ACC112 (cell line): ENCODE measurements around the gene TMPRSS11A.
A peak's percentile ranks its signal among the peaks of the same experiment; 100 is the strongest.

Experiments used
- H2AFZ ChIP-seq: fragments of 200-600 bp; sonication (generic); one replicate; pipeline ENCODE4 v1.6.0; 2017; ENCODE audit warnings: antibody characterized with exemption, low read length; ENCODE audit not compliant: unreplicated experiment
- H3K27ac ChIP-seq: fragments of 200-600 bp; sonication (generic); 2 replicates; pipeline ENCODE4 v1.5.1; 2014; ENCODE audit warnings: low read depth, mild to moderate bottlenecking, antibody characterized with exemption, low read length, moderate library complexity
- H3K27me3 ChIP-seq: fragments of 200-600 bp; sonication (generic); 2 replicates; pipeline ENCODE4 v1.6.1; 2014; ENCODE audit warnings: mild to moderate bottlenecking, antibody characterized with exemption, low read length, moderate library complexity, mixed read lengths; ENCODE audit not compliant: insufficient read depth
- H3K36me3 ChIP-seq: fragments of 200-600 bp; sonication (generic); 2 replicates; pipeline ENCODE4 v1.6.1; 2016; ENCODE audit warnings: mild to moderate bottlenecking, antibody characterized with exemption, low read length, moderate library complexity, mixed read lengths; ENCODE audit not compliant: insufficient read depth
- H3K4me1 ChIP-seq: fragments of 200-600 bp; sonication (generic); one replicate; pipeline ENCODE4 v1.6.1; 2016; ENCODE audit warnings: low read length, mixed read lengths; ENCODE audit not compliant: insufficient read depth, unreplicated experiment, control insufficient read depth
- H3K4me3 ChIP-seq: fragments of 200-600 bp; sonication (generic); 2 replicates; pipeline ENCODE4 v1.5.1; 2014; ENCODE audit warnings: mild to moderate bottlenecking, low read depth, low read length
- H3K79me2 ChIP-seq: fragments of 200-600 bp; sonication (generic); one replicate; pipeline ENCODE4 v1.6.0; 2016; ENCODE audit warnings: low read length; ENCODE audit not compliant: control insufficient read depth, unreplicated experiment, insufficient read depth

TMPRSS11A gene

GRCh38 chr4:67963356-67963755, at the start of gene TMPRSS11A:
TMPRSS11A (minus strand) TSS chr4:67963493; CDS start chr4:67963393, 100 bp downstream.
- Histone ChIP-seq H3K4me1 (no peaks in the 10 kb centered on the region), H3K79me2 (no peaks in the 10 kb centered on the region), H3K27me3 (peaks cover 23% of the 10 kb centered on the region), H3K36me3 (no peaks in the 10 kb centered on the region), H3K4me3 (no peak within 1 kb of the TSS), H3K27ac (no peak within 1 kb of the TSS), H2AFZ (no peak within 1 kb of the TSS)

- no peaks in the 10 kb centered on the region for H3K36me3 ChIP-seq
- H3K27me3 ChIP-seq: peaks cover 20% of the 10 kb centered on the region
- H3K27ac ChIP-seq: no peak overlapping the region
- H3K79me2 ChIP-seq: no peaks in the 10 kb centered on the region
- H2AFZ ChIP-seq: no peak overlapping the region
- H3K4me3 ChIP-seq: no peak overlapping the region
- no peaks in the 10 kb centered on the region for H3K4me1 ChIP-seq
Measured at GRCh38 chr4:68011684-68012083, 48.4 kb upstream of the TMPRSS11A start.

GRCh38 chr4:68002906-68003305, 39.6 kb upstream of the TMPRSS11A start:
- no peak overlapping the region for H3K4me3 ChIP-seq
- no peak overlapping the region for H2AFZ ChIP-seq
- no peaks in the 10 kb centered on the region for H3K4me1 ChIP-seq
- peaks cover 13% of the 10 kb centered on the region; the same call in 1 of the 2 replicates for H3K27me3 ChIP-seq
- no peaks in the 10 kb centered on the region for H3K79me2 ChIP-seq
- H3K36me3 ChIP-seq: no peaks in the 10 kb centered on the region
- no peak overlapping the region for H3K27ac ChIP-seq

- no peaks in the 10 kb centered on the region for H3K79me2 ChIP-seq
- no peak overlapping the region for H3K4me3 ChIP-seq
- H3K27ac ChIP-seq: no peak overlapping the region
- no peak overlapping the region for H2AFZ ChIP-seq
- no peaks in the 10 kb centered on the region for H3K36me3 ChIP-seq
- H3K27me3 ChIP-seq: peaks cover 73% of the 10 kb centered on the region
- H3K4me1 ChIP-seq: no peaks in the 10 kb centered on the region
Measured at GRCh38 chr4:67996127-67996526, 32.8 kb upstream of the TMPRSS11A start.

- H3K36me3 ChIP-seq: no peaks in the 10 kb centered on the region
- no peaks in the 10 kb centered on the region for H3K79me2 ChIP-seq
- H2AFZ ChIP-seq: no peak overlapping the region
- H3K4me1 ChIP-seq: peaks cover 4% of the 10 kb centered on the region
- peaks cover 57% of the 10 kb centered on the region for H3K27me3 ChIP-seq
- 0 out of 2 replicates have a peak overlapping the region, but pooled peaks have one; percentile 19 for H3K27ac ChIP-seq
- no peak overlapping the region for H3K4me3 ChIP-seq
Measured at GRCh38 chr4:67988991-67989390, 25.7 kb upstream of the TMPRSS11A start.

GRCh38 chr4:67983333-67983732, 20.0 kb upstream of the TMPRSS11A start:
- Histone ChIP-seq H3K4me3 (no peak overlapping the region), H3K27ac (no peak overlapping the region), H3K36me3 (no peaks in the 10 kb centered on the region), H3K27me3 (peaks cover 52% of the 10 kb centered on the region), H3K4me1 (no peaks in the 10 kb centered on the region), H2AFZ (no peak overlapping the region), H3K79me2 (no peaks in the 10 kb centered on the region)

- no peaks in the 10 kb centered on the region for H3K79me2 ChIP-seq
- no peak overlapping the region for H3K27ac ChIP-seq
- peaks cover 44% of the 10 kb centered on the region for H3K27me3 ChIP-seq
- no peak overlapping the region for H3K4me3 ChIP-seq
- no peaks in the 10 kb centered on the region for H3K4me1 ChIP-seq
- no peak overlapping the region for H2AFZ ChIP-seq
- H3K36me3 ChIP-seq: no peaks in the 10 kb centered on the region
Measured at GRCh38 chr4:67980512-67980911, 17.2 kb upstream of the TMPRSS11A start.

- H3K36me3 ChIP-seq: no peaks in the 10 kb centered on the region
Measured at GRCh38 chr4:67973608-67974007, 10.3 kb upstream of the TMPRSS11A start.

GRCh38 chr4:67954890-67955289, 8.4 kb downstream of the TMPRSS11A start:
- no peaks in the 10 kb centered on the region for H3K79me2 ChIP-seq
- no peak overlapping the region for H2AFZ ChIP-seq
- no peak overlapping the region for H3K4me3 ChIP-seq
- H3K36me3 ChIP-seq: no peaks in the 10 kb centered on the region
- H3K4me1 ChIP-seq: no peaks in the 10 kb centered on the region
- no peak overlapping the region for H3K27ac ChIP-seq
- peaks cover 16% of the 10 kb centered on the region for H3K27me3 ChIP-seq

More at GRCh38 chr4:67973608-67974007, 10.3 kb upstream of the TMPRSS11A start:
- Histone ChIP-seq H3K27me3 (peaks cover 3% of the 10 kb centered on the region; the same call in 1 of the 2 replicates), H3K27ac (no peak overlapping the region), H2AFZ (no peak overlapping the region), H3K4me1 (no peaks in the 10 kb centered on the region), H3K79me2 (no peaks in the 10 kb centered on the region), H3K4me3 (no peak overlapping the region)

- Histone ChIP-seq H3K27me3 (peaks cover 24% of the 10 kb centered on the region), H3K4me3 (no peak overlapping the region), H2AFZ (no peak overlapping the region), H3K27ac (no peak overlapping the region), H3K79me2 (no peaks in the 10 kb centered on the region), H3K4me1 (no peaks in the 10 kb centered on the region), H3K36me3 (no peaks in the 10 kb centered on the region)
Measured at GRCh38 chr4:67941074-67941473, 22.2 kb downstream of the TMPRSS11A start.

GRCh38 chr4:67940506-67940905, 22.8 kb downstream of the TMPRSS11A start:
- no peaks in the 10 kb centered on the region for H3K36me3 ChIP-seq
- peaks cover 24% of the 10 kb centered on the region for H3K27me3 ChIP-seq
- H3K4me1 ChIP-seq: no peaks in the 10 kb centered on the region
- no peak overlapping the region for H3K4me3 ChIP-seq
- H3K27ac ChIP-seq: no peak overlapping the region
- no peaks in the 10 kb centered on the region for H3K79me2 ChIP-seq
- no peak overlapping the region for H2AFZ ChIP-seq
